GM21526 (cell line): ENCODE results near the gene SMC2.

Experiments used
- ATAC-seq: cut with Tn5 transposase; IDR thresholded peaks from one replicate; pipeline ENCODE4 v1.9.1; 2021; ENCODE audit warnings: moderate library complexity; ENCODE audit not compliant: unreplicated experiment, low FRiP score

The SMC2 gene

DNA sequence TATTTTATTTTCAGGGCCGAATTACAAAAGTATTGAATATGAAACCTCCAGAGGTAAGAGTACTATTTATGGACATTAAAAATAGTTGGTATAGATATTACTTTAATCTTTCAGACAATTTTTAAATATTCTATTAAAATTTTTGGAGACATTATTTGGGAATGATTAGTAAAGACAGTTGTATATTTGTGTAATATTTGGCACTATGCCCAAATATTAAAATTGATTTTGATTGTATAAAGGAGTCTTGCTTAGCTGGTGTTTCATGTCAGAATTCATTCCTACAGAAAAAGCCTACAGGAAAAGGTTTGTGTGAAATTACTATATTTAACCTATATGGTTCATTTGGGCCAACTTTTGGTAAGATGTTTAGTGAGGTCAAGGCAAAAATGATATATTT is 5.5 kb downstream of the SMC2 start:
- no peak for ATAC-seq

- no peak for ATAC-seq
Observed at GRCh38 chr9:104104360-104104759, 10.3 kb downstream of the SMC2 start.

DNA sequence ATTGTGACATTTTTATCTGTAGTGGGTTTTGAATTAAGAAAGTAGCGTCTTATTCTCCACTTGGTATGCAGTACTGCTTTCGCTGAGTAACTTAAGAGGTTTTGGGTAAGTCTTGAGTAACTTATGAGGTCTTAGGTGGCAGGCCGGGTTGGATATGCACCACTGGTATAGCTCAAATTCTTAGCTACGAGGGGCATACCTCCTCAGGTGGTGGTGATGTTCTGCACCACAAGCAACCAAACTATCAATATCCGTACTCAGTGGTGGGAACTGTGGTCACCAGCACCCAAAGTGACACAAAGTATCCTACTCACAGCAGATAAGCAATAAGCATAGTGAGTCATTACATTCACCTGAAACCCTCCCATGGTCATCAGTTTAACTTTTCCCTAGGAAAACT is 13.7 kb downstream of the SMC2 start:
- no peak for ATAC-seq

DNA sequence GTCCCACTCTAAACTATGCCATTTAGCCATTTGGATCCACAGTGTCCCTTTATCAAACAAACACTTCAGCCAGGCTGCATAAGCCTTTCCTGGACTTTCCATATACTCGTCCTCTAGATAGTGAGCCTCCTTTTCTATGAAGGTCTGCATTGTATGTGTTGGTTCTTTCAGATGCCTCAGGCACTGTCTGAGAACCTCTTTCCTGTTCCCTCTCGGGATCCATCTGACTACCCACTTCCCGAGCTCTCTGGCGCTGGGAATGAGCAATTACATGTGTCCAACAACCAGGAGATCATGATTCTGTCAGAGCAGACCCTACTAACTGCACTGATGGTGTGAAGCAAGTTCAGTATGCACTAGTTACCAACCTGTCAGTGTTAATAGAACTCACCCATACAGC is 14.2 kb downstream of the SMC2 start:
- ATAC-seq, result no peak

DNA sequence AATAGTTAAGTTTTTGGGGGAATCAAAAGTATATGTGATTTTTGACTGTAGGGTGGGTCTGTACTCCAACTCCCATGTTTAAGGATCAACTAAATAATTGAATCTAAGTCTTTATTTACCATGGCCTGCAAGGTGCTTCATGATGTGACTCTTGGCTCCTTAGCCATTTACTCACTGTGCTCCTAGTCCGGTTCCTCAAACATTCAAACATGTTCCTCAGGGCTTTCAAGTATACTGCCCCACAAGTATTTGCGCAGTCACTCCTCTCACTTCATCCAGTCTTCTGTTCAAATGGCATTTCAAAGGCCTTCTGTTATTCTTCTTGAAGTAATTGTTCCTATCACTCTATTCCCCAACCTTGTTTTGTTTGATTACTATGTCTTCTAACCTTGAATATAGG is 16.4 kb downstream of the SMC2 start:
- ATAC-seq, result no peak

DNA sequence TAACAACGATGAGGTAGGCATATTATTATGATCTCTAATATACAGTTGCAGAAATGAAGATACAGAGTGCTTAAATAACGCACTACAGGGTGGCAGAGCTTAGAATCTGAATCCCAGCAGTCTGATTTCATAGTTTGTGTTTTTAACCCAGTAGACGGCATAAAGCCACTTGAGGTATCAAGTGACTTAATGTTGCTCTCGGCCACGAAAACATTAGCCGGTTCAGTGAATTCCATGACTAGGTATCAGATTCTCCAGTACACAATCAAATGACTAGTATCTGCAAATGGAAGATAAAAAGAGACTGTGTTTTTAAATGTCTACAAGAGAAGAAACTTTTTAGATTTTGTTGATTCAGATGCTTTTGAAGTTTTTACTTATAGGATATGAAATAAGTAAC is 24.8 kb downstream of the SMC2 start:
- no peak for ATAC-seq

GRCh38 chr9:104121022-104121421 is 26.9 kb downstream of the SMC2 start:
- no peak for ATAC-seq

- ATAC-seq, result no peak
Observed at GRCh38 chr9:104138243-104138868, 44.2 kb downstream of the SMC2 start.

DNA sequence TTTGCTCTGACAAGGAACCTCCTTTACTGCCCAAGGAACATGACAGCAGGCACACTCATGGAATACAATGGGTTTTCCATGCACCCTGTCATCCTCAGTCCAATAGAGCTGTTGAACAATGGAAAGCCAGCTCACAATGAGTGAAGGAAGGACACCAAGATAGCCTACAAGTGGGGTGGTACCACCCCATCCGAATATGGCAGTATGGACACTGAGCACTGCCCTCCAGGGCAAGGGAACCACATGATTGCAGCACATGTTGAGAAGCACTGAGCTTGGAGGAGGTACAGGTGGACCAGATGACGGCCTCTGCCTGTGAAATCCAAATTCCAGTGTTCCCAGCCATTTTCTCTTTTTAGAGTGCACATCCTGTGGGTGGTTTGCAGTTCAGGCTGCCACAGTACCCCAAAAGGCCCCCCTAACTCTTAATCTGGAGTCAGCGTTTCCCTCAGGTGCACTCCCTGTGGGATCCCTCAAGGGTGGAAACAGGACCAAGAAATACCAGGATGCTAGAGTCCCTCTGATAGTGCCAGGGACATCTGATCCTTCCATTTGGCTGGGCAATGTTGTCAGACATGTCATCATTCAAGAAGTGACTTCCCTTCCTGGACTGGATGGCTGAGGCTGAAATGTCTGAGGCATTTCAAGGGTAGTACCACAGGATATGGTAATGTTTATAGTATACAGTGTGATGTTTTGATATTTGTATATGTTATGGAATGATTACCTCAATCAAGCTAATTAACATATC is 48.9 kb downstream of the SMC2 start:
- no peak for ATAC-seq

- ATAC-seq, result no peak
Observed at GRCh38 chr9:104143550-104143910, 49.4 kb downstream of the SMC2 start.

GRCh38 chr9:104144336-104144735 is 50.2 kb downstream of the SMC2 start:
- ATAC-seq, result no peak

DNA sequence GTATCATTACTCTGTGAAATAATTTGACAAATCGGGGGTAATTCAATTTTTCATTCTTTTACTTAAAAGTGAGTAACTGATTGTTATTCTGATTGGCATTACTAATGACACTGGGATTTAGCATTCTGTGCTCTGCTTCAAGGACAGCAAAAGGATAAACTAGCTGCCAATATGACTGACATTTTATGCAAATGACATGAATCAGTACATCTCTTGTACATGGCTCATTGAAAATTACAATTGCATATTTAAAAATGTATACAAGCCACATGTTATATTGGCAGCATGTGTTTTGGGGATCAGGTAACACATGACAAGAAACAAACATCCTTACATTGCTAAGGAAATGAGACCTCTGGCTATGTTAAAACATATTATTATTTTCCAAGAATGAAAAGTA is 79.0 kb downstream of the SMC2 start:
- no peak for ATAC-seq

- peak; percentile 60 for ATAC-seq
Observed at GRCh38 chr9:104177003-104177611, 83.0 kb downstream of the SMC2 start.

- no peak for ATAC-seq
Observed at GRCh38 chr9:104177676-104178075, 83.6 kb downstream of the SMC2 start.
